ENCODE data around the gene CEP41. TPM values are rescaled to one million over a fixed set of nuclear protein-coding genes. Genes with fewer than 3 reads are reported as not detected.

Gene CEP41
- total and polyA plus RNA-seq, 2 of the 13 experiments (the other 11 are each of a cell fraction or from before 2014, with no cell fraction given), result 8.7 to 9.0 TPM

- TF ChIP-seq ZNF569 (CRISPR knock-in tag; IDR thresholded peaks at IDR 0.05; ENCODE audit: borderline replicate concordance), result no peak
Measured at GRCh38 chr7:130401578-130401977, 39.2 kb downstream of the CEP41 start (continued).

GRCh38 chr7:130401101-130401500 is 39.7 kb downstream of the CEP41 start:
- intact Hi-C loops (cut with micrococcal nuclease; ENCODE audit: unreplicated experiment) (no loop called here), in situ Hi-C loops (cut with HindIII; ENCODE audit: extremely low pct_ligation_motif_present, low pct_unique_long_range_greater_than_20kb) (no loop called here)
- Histone ChIP-seq H3K4me1 (ENCODE audit: insufficient read depth, low read length) (no peaks in the 10 kb centered on the region), H3K27ac (ENCODE audit: extremely low read length, insufficient read depth, low read length) (no peak overlapping the region), H3K79me2 (ENCODE audit: insufficient read depth, low read length) (no peaks in the 10 kb centered on the region), H3K36me3 (replicated peaks in 1 of 2; ENCODE audit: control insufficient read depth in 1 of 2, insufficient read depth in 2 of 2, low read length in 2 of 2) (no peaks in the 10 kb centered on the region; a peak in 1 of 5 replicates), H3K4me2 (ENCODE audit: low read depth, low read length) (no peak overlapping the region), H3K9ac (ENCODE audit: insufficient read depth, low read depth, low read length) (no peak overlapping the region), H4K20me1 (ENCODE audit: insufficient read depth, low read length) (no peaks in the 10 kb centered on the region), H3K9me3 (ENCODE audit: low read length) (no peaks in the 10 kb centered on the region), H2AFZ (ENCODE audit: low read length) (no peak overlapping the region), H3K27me3 (ENCODE audit: control insufficient read depth in 1 of 2, insufficient read depth in 2 of 2, low read length in 2 of 2) (no peaks in the 10 kb centered on the region), H3K4me3 (replicated peaks in 1 of 3; ENCODE audit: insufficient read depth in 1 of 3, low read depth in 2 of 3, low read length in 3 of 3) (no peak overlapping the region)
- ChIA-PET CTCF (ENCODE audit: low intra/inter-chr PET ratio, low total read pairs) (no interaction called here), POLR2A (no interaction called here)
- ATAC-seq (no peak), DNase-seq (ENCODE audit: low spot score) (no peak), FAIRE-seq (no peak)
- 98% methylated on average over 1 of the region's 1 CpG for WGBS (ENCODE audit: low lambda C conversion rate)
- no TSS peak for BruUV-seq (replicated peaks)
- TF ChIP-seq ZNF616 (CRISPR knock-in tag; IDR thresholded peaks at IDR 0.05; ENCODE audit: low read depth), result no peak
- TF ChIP-seq ZNF770 (CRISPR knock-in tag; IDR thresholded peaks at IDR 0.05), result no peak
- TF ChIP-seq RARG (CRISPR knock-in tag; IDR thresholded peaks at IDR 0.05; ENCODE audit: low read depth), result no peak
- TF ChIP-seq RBFOX2 (IDR thresholded peaks at IDR 0.05; ENCODE audit: low read depth, low read length), result no peak
- TF ChIP-seq ZNF280B (CRISPR knock-in tag; IDR thresholded peaks at IDR 0.05; ENCODE audit: borderline replicate concordance), result no peak
- no peak for TF ChIP-seq PCBP1 (IDR thresholded peaks at IDR 0.05; ENCODE audit: borderline replicate concordance, low read depth, low read length)
- no peak for TF ChIP-seq REXO4 (CRISPR knock-in tag; IDR thresholded peaks at IDR 0.05; ENCODE audit: borderline replicate concordance)
- TF ChIP-seq TBX2 (CRISPR knock-in tag; IDR thresholded peaks at IDR 0.05; ENCODE audit: borderline replicate concordance), result no peak
- TF ChIP-seq CBX5 (CRISPR knock-in tag; IDR thresholded peaks at IDR 0.05; ENCODE audit: borderline replicate concordance), result no peak
- no peak for TF ChIP-seq SMAD9 (CRISPR knock-in tag; IDR thresholded peaks at IDR 0.05)
- no peak for TF ChIP-seq POGZ (CRISPR knock-in tag; IDR thresholded peaks at IDR 0.05)
- TF ChIP-seq MIER2 (CRISPR knock-in tag; IDR thresholded peaks at IDR 0.05), result no peak
- TF ChIP-seq ZBTB39 (CRISPR knock-in tag; IDR thresholded peaks at IDR 0.05), result no peak
- TF ChIP-seq ZNF251 (CRISPR knock-in tag; IDR thresholded peaks at IDR 0.05), result no peak
- TF ChIP-seq MYPOP (CRISPR knock-in tag; IDR thresholded peaks at IDR 0.05), result no peak
- TF ChIP-seq ZNF766 (CRISPR knock-in tag; IDR thresholded peaks at IDR 0.05; ENCODE audit: borderline replicate concordance), result no peak
- TF ChIP-seq NFYC (CRISPR knock-in tag; IDR thresholded peaks at IDR 0.05), result no peak

Measured in HepG2 (cell line).